K562 (cell line): ENCODE results near the gene TCF4.

Experiments used
- ZNF253 ChIP-seq: fragments of 250-450 bp; sonication (Bioruptor Pico); conservative IDR thresholded peaks from 2 replicates; pipeline ENCODE4 v1.6.1; 2021; ENCODE audit warnings: mild to moderate bottlenecking
- TF ChIP-seq, protein P1 (sequence below): fragments of 250-450 bp; sonication (Bioruptor Pico); IDR thresholded peaks from 2 replicates; pipeline ENCODE4 v1.5.0; 2020; ENCODE audit warnings: mild to moderate bottlenecking, borderline replicate concordance

DNA sequence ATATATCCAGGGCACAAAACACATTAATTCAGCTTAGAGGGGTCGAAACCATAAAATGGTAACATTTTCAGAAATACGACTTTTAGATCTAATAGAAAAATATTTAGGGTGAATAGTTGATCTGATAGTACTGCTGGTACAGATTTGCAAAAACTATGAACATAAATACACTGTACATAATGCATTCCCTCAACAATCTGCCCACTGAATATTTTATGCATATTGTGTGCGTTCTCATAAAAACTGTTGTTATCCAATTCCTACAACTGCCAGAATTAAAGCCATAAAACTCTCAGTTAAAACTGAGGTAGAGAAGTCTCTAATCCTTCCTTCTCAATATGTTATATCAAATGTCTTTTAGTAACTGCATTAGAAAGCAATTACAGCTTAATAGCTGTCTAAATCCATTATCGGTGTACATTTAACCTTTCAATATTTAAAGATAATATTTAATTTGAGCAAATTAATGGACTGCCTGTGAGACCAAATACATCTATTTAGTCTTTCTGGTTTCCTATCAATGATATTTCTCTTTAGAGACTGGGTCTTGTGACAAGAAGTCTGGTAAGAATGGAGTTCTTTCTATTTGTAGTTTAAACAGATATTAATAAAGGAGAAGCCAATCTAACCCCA is 32.5 kb downstream of the TCF4 start:
- TF ChIP-seq, protein P1, sequence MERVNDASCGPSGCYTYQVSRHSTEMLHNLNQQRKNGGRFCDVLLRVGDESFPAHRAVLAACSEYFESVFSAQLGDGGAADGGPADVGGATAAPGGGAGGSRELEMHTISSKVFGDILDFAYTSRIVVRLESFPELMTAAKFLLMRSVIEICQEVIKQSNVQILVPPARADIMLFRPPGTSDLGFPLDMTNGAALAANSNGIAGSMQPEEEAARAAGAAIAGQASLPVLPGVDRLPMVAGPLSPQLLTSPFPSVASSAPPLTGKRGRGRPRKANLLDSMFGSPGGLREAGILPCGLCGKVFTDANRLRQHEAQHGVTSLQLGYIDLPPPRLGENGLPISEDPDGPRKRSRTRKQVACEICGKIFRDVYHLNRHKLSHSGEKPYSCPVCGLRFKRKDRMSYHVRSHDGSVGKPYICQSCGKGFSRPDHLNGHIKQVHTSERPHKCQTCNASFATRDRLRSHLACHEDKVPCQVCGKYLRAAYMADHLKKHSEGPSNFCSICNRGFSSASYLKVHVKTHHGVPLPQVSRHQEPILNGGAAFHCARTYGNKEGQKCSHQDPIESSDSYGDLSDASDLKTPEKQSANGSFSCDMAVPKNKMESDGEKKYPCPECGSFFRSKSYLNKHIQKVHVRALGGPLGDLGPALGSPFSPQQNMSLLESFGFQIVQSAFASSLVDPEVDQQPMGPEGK (CRISPR knock-in tag): no peak
- no peak for TF ChIP-seq ZNF253 (CRISPR knock-in tag)
